ENCODE results near the gene SERPINC1. TPM values are rescaled to one million over a fixed set of nuclear protein-coding genes. Genes with fewer than 3 reads are reported as not detected.
"Not testable (repeated sequence)": the region's sequence is repeated elsewhere in the genome, so short reads cannot be mapped to it uniquely, and the experiment has no call there.

SERPINC1 gene
- polyA plus RNA-seq, 5 donors = 0.15 to 6.2 (median 0.25) TPM; not detected in 1

DNA sequence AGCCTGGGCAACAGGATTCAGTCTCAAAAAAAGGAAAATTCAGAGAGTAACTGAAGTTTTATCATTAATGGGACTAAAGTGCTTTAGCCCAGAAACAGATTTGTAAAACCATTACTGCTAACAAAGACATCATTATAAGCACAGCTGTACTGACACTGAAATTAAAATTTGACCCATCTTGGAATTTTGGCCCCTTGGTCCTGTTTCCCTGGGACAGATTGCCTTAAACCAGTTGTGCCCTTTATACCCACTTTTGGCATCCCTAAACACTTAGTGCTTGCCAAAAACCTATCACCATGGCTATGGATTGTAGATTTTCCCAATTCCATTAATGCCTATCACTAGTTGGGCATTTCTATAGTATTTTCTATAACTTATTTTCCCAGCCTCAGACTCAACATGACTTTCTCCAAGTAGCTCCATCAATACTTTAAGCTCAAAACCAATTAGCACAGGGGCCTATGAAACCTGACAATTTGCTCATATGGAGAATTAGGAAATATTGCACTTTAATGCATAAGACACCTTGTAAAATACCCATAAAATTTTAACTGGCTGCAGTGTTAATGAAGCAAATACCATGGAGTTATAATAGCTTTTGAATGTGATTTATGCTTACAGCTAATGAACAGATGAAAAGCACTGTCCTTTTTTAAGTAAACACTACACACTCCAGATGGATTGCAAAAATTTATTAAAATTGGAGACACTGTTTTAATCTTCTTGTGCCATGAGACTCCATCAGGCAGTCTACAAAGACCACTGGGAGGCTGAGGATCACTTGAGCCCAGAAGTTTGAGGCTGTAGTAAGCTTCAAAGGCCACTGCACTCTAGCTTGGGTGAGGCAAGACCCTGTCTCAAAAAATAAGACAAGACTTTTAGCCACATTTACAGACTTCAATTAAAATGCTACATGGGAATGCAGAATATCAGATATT, 53.6 kb downstream of the SERPINC1 start:
- DNase-seq = no peak

- DNase-seq = no peak
Measured at GRCh38 chr1:173862769-173863223, 54.3 kb downstream of the SERPINC1 start.

GRCh38 chr1:173862146-173862768, 54.9 kb downstream of the SERPINC1 start:
- not testable (repeated sequence) for DNase-seq

- DNase-seq = no peak
Measured at GRCh38 chr1:173861731-173862145, 55.4 kb downstream of the SERPINC1 start.

GRCh38 chr1:173860065-173860464, 57.1 kb downstream of the SERPINC1 start:
- no peak for DNase-seq

- DNase-seq = not testable (repeated sequence)
Measured at GRCh38 chr1:173859547-173859946, 57.6 kb downstream of the SERPINC1 start.

DNA sequence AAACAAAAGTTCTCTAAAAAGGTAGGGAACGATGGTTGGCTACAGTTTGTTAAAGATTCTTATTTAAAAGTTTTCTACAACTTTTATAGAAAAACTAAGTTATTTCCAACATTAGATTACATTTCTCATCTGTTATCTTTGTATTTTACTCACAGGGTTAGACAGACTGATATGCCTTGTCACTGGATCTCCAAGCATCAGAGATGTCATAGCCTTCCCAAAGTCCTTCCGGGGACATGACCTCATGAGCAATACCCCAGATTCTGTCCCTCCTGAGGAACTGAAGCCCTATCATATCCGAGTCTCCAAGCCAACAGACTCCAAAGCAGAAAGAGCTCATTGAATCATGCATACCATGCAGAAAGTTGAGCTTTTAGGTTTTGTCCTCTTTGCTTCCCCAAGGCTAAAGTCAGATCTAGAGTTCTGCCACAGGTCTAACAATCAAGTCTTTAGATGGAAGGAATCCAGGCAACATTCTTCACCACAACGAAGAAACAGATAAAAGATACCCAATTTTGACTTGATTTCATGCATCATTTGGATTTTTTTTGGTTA, 59.7 kb downstream of the SERPINC1 start:
- DNase-seq = no peak

DNA sequence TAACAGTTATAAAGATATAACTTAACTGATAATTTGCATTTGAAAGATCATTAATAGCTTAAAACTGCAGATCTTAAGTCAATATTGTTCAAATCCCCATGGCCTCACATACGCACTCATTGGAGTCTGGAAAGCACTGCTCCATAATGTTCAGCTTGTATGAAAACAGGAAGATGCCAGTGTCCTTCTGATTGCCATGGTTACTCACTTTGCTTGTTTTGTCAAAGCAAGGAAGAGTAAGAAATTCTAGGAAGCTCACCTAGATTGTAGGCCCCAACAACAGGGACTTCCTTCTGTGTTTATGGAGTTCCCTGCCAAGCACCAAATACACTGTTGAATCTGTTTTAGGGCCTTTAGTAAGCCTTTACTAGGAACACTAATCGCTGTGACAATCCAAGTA, 60.2 kb downstream of the SERPINC1 start:
- no peak for DNase-seq

DNA sequence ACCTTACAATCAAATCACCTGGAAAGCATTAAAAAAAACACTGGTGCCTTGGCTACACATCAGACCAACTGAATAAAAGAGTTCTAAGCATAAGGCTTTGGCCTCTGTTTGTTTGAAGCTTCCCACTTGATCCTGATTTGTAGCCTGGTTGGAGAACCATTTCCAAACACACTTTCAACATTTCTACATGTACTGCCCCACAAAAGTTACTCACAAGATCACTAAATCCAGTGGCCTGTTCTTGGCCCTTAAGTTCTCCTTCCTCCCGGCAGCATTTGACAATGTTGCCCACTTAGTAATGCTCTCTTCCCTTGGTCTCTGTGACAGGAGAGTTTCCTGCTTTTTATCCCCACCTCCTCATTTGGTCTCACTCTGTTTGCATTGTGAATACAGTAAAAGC, 61.1 kb downstream of the SERPINC1 start:
- no peak for DNase-seq

Other genes starting within 250 kb of the SERPINC1 start
- gene ANKRD45, start 247.5 kb downstream of the SERPINC1 start, polyA plus RNA-seq (ENCODE audit: insufficient read depth in 1 of 5, insufficient read length in 5 of 5, low replicate concordance in 1 of 5) = 1 to 10 TPM; 2.6 to 4.3 (median 3.2) TPM
- gene KLHL20, start 202.3 kb downstream of the SERPINC1 start, polyA plus RNA-seq (ENCODE audit: insufficient read depth in 1 of 5, insufficient read length in 5 of 5, low replicate concordance in 1 of 5) = 10 to 100 TPM; 23.8 to 34.5 (median 31.7) TPM
- gene DARS2, start 92.7 kb downstream of the SERPINC1 start, polyA plus RNA-seq (ENCODE audit: insufficient read depth in 1 of 5, insufficient read length in 5 of 5, low replicate concordance in 1 of 5) = 10 to 100 TPM; 14.6 to 24.9 (median 20.2) TPM
- 10 to 100 TPM in 4 of 5 donors, 1 to 10 TPM in 1; 7.6 to 21.1 (median 13.7) TPM for gene CENPL, start 92.4 kb downstream of the SERPINC1 start, polyA plus RNA-seq (ENCODE audit: insufficient read depth in 1 of 5, insufficient read length in 5 of 5, low replicate concordance in 1 of 5)
- 1,000 to 10,000 TPM in 1 of 5 donors, 100 to 1,000 TPM in 4; 769 to 1,020 (median 877) TPM for gene GAS5, start 49.3 kb downstream of the SERPINC1 start, polyA plus RNA-seq (ENCODE audit: insufficient read depth in 1 of 5, insufficient read length in 5 of 5, low replicate concordance in 1 of 5)
- 10 to 100 TPM in 4 of 5 donors, 1 to 10 TPM in 1; 6.3 to 13.0 (median 11.7) TPM for gene ZBTB37, start 48.9 kb downstream of the SERPINC1 start, polyA plus RNA-seq (ENCODE audit: insufficient read depth in 1 of 5, insufficient read length in 5 of 5, low replicate concordance in 1 of 5)
- 10 to 100 TPM in 4 of 5 donors, 1 to 10 TPM in 1; 9.6 to 17.1 (median 12.4) TPM for gene RC3H1, start 105.0 kb upstream of the SERPINC1 start, polyA plus RNA-seq (ENCODE audit: insufficient read depth in 1 of 5, insufficient read length in 5 of 5, low replicate concordance in 1 of 5)
- gene RABGAP1L, start 242.2 kb upstream of the SERPINC1 start, polyA plus RNA-seq (ENCODE audit: insufficient read depth in 1 of 5, insufficient read length in 5 of 5, low replicate concordance in 1 of 5) = 10 to 100 TPM; 27.7 to 49.6 (median 45.4) TPM

All from right lung (tissue), 5 donors.